ENCODE results near the gene NDEL1.

NDEL1 gene

DNA sequence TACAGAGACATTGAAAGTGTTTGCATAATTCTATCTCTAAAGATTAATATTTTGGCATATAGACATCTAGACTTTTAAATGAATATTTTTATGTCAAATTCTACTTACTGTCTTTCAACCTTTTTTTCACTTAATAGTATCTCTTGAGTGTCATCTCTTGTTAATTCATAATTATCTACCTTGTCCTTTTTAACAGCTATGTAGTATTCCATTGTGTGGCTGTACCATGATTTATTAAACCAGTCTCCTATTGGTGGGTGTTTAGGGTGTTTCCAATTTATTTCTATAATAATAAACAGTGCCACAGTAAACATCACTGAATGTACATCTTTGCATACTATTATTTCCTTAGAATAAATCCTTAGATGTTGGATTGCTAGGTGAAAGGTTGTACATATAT, 21.7 kb upstream of the NDEL1 start:
- no peaks in the 10 kb centered on the region for H3K9me3 ChIP-seq (ENCODE audit: insufficient read depth, low read length)
- TF ChIP-seq EZH2phosphoT487 (conservative IDR thresholded peaks at IDR 0.05; ENCODE audit: low read length) (no peak), CTCF (IDR thresholded peaks at IDR 0.05; ENCODE audit: insufficient read depth, low read length, poor library complexity, severe bottlenecking) (no peak)

DNA sequence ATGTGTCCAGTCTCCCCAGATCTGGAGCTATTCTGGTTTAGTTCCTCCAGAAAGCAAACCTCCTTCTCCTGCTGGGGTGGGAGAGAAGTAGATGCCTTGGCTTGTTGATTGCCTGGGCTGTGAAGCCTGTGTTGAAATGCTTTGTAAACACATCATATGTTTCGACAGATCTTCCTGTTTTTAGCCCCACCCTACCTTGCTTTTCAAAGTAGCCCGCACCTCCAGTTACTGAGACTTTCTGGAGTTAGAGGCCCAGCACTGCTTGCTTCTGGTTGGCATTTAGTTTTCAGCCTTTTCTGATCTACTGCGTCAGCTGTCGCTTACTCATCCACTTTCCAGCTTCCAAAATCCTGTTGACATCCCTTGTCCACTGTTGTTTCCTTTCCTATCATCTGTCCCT, 17.9 kb upstream of the NDEL1 start:
- no peak overlapping the region for H3K27ac ChIP-seq (ENCODE audit: low read depth, low read length)
- no peak for TF ChIP-seq EZH2phosphoT487 (conservative IDR thresholded peaks at IDR 0.05; ENCODE audit: low read length)
- TF ChIP-seq CTCF (IDR thresholded peaks at IDR 0.05; ENCODE audit: insufficient read depth, low read length, poor library complexity, severe bottlenecking): no peak
- no peaks in the 10 kb centered on the region for H3F3A ChIP-seq (ENCODE audit: insufficient read depth)
- no peaks in the 10 kb centered on the region for H3K9me3 ChIP-seq (ENCODE audit: insufficient read depth, low read length)
- H3K9me2 ChIP-seq (replicated peaks; ENCODE audit: insufficient read depth, low read length): no peaks in the 10 kb centered on the region
- H2AFZ ChIP-seq (ENCODE audit: low read depth, low read length, severe bottlenecking): no peak overlapping the region
- no peaks in the 10 kb centered on the region for H3K36me3 ChIP-seq (ENCODE audit: low read length)
- H3K27me3 ChIP-seq (ENCODE audit: low read length): no peaks in the 10 kb centered on the region
- H4K20me1 ChIP-seq (ENCODE audit: low read depth, low read length): no peaks in the 10 kb centered on the region
- H3K4me3 ChIP-seq (ENCODE audit: insufficient read depth, low read length, poor library complexity, severe bottlenecking): no peak overlapping the region
- H3K9ac ChIP-seq (ENCODE audit: low read length): no peak overlapping the region
- no peak overlapping the region for H3K4me2 ChIP-seq (ENCODE audit: low read depth, low read length, poor library complexity, severe bottlenecking)
- no peaks in the 10 kb centered on the region for H3K79me2 ChIP-seq (ENCODE audit: insufficient read depth, low read length)

More for the DNA sequence above, 21.7 kb upstream of the NDEL1 start:
- Histone ChIP-seq H2AFZ (ENCODE audit: low read depth, low read length, severe bottlenecking) (no peak overlapping the region), H3K36me3 (ENCODE audit: low read length) (no peaks in the 10 kb centered on the region), H3K4me3 (ENCODE audit: insufficient read depth, low read length, poor library complexity, severe bottlenecking) (no peak overlapping the region), H3K27me3 (ENCODE audit: low read length) (no peaks in the 10 kb centered on the region), H3K27ac (ENCODE audit: low read depth, low read length) (no peak overlapping the region), H3K9ac (ENCODE audit: low read length) (no peak overlapping the region), H3K79me2 (ENCODE audit: insufficient read depth, low read length) (no peaks in the 10 kb centered on the region), H3F3A (ENCODE audit: insufficient read depth) (no peaks in the 10 kb centered on the region), H3K9me2 (replicated peaks; ENCODE audit: insufficient read depth, low read length) (no peaks in the 10 kb centered on the region), H4K20me1 (ENCODE audit: low read depth, low read length) (no peaks in the 10 kb centered on the region), H3K4me2 (ENCODE audit: low read depth, low read length, poor library complexity, severe bottlenecking) (no peak overlapping the region)

GRCh38 chr17:8418471-8418870, 17.2 kb upstream of the NDEL1 start:
- no peak overlapping the region for H3K9ac ChIP-seq (ENCODE audit: low read length)
- H3K79me2 ChIP-seq (ENCODE audit: insufficient read depth, low read length): no peaks in the 10 kb centered on the region
- H3K27me3 ChIP-seq (ENCODE audit: low read length): no peaks in the 10 kb centered on the region
- no peak overlapping the region for H3K4me2 ChIP-seq (ENCODE audit: low read depth, low read length, poor library complexity, severe bottlenecking)
- no peak overlapping the region for H3K4me3 ChIP-seq (ENCODE audit: insufficient read depth, low read length, poor library complexity, severe bottlenecking)
- no peaks in the 10 kb centered on the region for H4K20me1 ChIP-seq (ENCODE audit: low read depth, low read length)
- TF ChIP-seq EZH2phosphoT487 (conservative IDR thresholded peaks at IDR 0.05; ENCODE audit: low read length): no peak
- no peak for TF ChIP-seq CTCF (IDR thresholded peaks at IDR 0.05; ENCODE audit: insufficient read depth, low read length, poor library complexity, severe bottlenecking)
- H3K36me3 ChIP-seq (ENCODE audit: low read length): no peaks in the 10 kb centered on the region
- no peaks in the 10 kb centered on the region for H3F3A ChIP-seq (ENCODE audit: insufficient read depth)
- H3K9me3 ChIP-seq (ENCODE audit: insufficient read depth, low read length): no peaks in the 10 kb centered on the region
- H3K9me2 ChIP-seq (replicated peaks; ENCODE audit: insufficient read depth, low read length): no peaks in the 10 kb centered on the region
- H2AFZ ChIP-seq (ENCODE audit: low read depth, low read length, severe bottlenecking): no peak overlapping the region
- no peak overlapping the region for H3K27ac ChIP-seq (ENCODE audit: low read depth, low read length)

Measured in SU-DHL-6 (cell line).